ENCODE measurements around the gene SUMF1.
A peak's percentile ranks its signal among the peaks of the same experiment; 100 is the strongest.
"Not testable (repeated sequence)": the region's sequence is repeated elsewhere in the genome, so short reads cannot be mapped to it uniquely, and the experiment has no call there.

SUMF1 gene

DNA sequence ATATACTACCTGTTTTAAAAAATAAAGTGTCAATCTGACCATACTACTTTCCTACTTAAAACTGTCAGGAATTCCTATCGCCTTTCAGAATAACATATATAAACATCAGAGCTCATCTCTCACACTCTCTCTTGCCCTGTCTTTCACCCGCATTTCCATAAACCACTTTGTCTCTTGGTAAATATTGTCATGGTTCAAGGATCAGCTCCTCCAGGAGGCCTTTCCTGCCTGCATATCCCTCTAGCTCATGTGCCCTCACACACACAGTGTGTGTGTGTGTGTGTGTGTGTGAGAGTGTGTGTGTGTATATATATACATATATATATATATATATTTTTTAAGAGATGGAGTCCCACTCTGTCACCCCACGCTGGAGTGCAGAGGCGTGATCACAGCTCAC, 6.7 kb downstream of the SUMF1 start:
- Histone ChIP-seq H3K9me3 (ENCODE audit: control insufficient read depth, insufficient read depth, low read length) (no peaks in the 10 kb centered on the region), H3K4me3 (ENCODE audit: low read length) (no peak overlapping the region), H3K4me1 (ENCODE audit: control insufficient read depth, insufficient read depth, low read length) (no peaks in the 10 kb centered on the region), H3K36me3 (ENCODE audit: control insufficient read depth, insufficient read depth, low read length) (no peaks in the 10 kb centered on the region), H3K27me3 (ENCODE audit: control insufficient read depth, insufficient read depth, low read length) (no peaks in the 10 kb centered on the region), H3K27ac (ENCODE audit: low read length) (no peak overlapping the region)
- no peak for DNase-seq (ENCODE audit: low read depth, low spot score)
- no CpG with 5 or more reads among the region's 4 CpGs for WGBS (ENCODE audit: insufficient coverage, insufficient read length)

DNA sequence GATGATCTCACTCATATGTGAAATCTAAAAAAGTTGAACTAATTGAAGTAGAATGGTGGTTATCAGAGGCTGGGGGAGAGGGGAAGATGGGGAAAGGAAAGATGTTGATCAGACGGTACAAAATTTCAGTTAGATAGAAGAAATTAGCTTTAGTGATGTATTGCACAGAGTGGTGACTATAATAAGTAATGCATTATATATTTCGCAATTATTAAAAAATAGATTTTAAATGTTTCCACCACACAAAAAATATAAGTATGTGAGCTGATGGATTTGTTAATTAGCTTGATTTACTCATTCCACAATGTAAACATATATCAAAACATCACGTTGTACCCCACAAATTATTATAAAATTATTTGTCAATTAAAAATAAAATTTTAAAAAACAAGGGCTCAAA, 8.1 kb downstream of the SUMF1 start:
- no CpG with 5 or more reads among the region's 3 CpGs for WGBS (ENCODE audit: insufficient coverage, insufficient read length)

DNA sequence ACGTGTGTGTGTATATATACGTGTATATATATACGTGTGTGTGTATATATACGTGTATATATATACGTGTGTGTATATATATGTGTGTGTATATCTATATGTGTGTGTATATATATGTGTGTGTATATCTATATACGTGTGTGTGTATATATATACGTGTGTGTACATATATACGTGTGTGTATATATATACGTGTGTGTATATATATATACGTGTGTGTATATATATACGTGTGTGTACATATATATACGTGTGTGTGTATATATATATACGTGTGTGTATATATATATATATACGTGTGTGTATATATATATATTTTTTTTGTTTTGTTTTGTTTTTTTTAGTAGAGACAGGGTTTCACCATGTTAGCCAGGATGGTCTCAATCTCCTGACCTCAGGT, 10.3 kb downstream of the SUMF1 start:
- not testable (repeated sequence) for H3K36me3 ChIP-seq (ENCODE audit: control insufficient read depth, insufficient read depth, low read length); H3K4me3 ChIP-seq (ENCODE audit: low read length); H3K9me3 ChIP-seq (ENCODE audit: control insufficient read depth, insufficient read depth, low read length); H3K27ac ChIP-seq (ENCODE audit: low read length); H3K4me1 ChIP-seq (ENCODE audit: control insufficient read depth, insufficient read depth, low read length); DNase-seq (ENCODE audit: low read depth, low spot score); H3K27me3 ChIP-seq (ENCODE audit: control insufficient read depth, insufficient read depth, low read length)
- WGBS (ENCODE audit: insufficient coverage, insufficient read length): 100% methylated on average over 4 of the region's 14 CpGs

More for the DNA sequence above, 8.1 kb downstream of the SUMF1 start:
- H3K4me3 ChIP-seq (ENCODE audit: low read length): no peak overlapping the region
- no peaks in the 10 kb centered on the region for H3K27me3 ChIP-seq (ENCODE audit: control insufficient read depth, insufficient read depth, low read length)
- no peaks in the 10 kb centered on the region for H3K9me3 ChIP-seq (ENCODE audit: control insufficient read depth, insufficient read depth, low read length)
- no peak for DNase-seq (ENCODE audit: low read depth, low spot score)
- H3K36me3 ChIP-seq (ENCODE audit: control insufficient read depth, insufficient read depth, low read length): no peaks in the 10 kb centered on the region; the same call in 1 of the 2 replicates
- H3K4me1 ChIP-seq (ENCODE audit: control insufficient read depth, insufficient read depth, low read length): no peaks in the 10 kb centered on the region
- H3K27ac ChIP-seq (ENCODE audit: low read length): no peak overlapping the region

DNA sequence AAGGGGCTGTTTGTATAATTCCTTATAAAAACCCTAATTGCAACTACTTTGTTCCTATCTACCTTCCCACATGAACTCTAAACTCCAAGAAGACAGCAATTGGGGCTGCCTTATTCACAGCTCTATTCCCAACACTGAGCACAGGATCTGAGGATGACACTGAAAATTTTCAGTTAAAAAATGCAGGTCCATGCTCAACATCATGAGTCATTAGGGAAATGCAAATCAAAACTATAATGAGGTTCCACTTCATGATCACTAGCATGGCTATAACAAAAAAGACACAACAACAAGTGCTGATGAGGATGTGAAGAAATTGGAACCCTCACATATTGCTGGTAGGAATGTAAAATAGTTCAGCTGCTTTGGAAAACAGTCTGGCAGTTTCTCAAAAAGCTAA, 12.9 kb downstream of the SUMF1 start:
- Histone ChIP-seq H3K4me3 (ENCODE audit: low read length) (no peak overlapping the region), H3K9me3 (ENCODE audit: control insufficient read depth, insufficient read depth, low read length) (no peaks in the 10 kb centered on the region), H3K27ac (ENCODE audit: low read length) (no peak overlapping the region), H3K27me3 (ENCODE audit: control insufficient read depth, insufficient read depth, low read length) (no peaks in the 10 kb centered on the region), H3K4me1 (ENCODE audit: control insufficient read depth, insufficient read depth, low read length) (no peaks in the 10 kb centered on the region), H3K36me3 (ENCODE audit: control insufficient read depth, insufficient read depth, low read length) (no peaks in the 10 kb centered on the region; the same call in 1 of the 2 replicates)
- DNase-seq (ENCODE audit: low read depth, low spot score): no peak

GRCh38 chr3:4449043-4449805, 17.8 kb downstream of the SUMF1 start:
- Histone ChIP-seq H3K4me3 (ENCODE audit: low read length) (no peak overlapping the region), H3K36me3 (ENCODE audit: control insufficient read depth, insufficient read depth, low read length) (no peaks in the 10 kb centered on the region), H3K4me1 (ENCODE audit: control insufficient read depth, insufficient read depth, low read length) (no peaks in the 10 kb centered on the region), H3K9me3 (ENCODE audit: control insufficient read depth, insufficient read depth, low read length) (no peaks in the 10 kb centered on the region), H3K27ac (ENCODE audit: low read length) (no peak overlapping the region), H3K27me3 (ENCODE audit: control insufficient read depth, insufficient read depth, low read length) (no peaks in the 10 kb centered on the region)
- no CpG with 5 or more reads among the region's 5 CpGs for WGBS (ENCODE audit: insufficient coverage, insufficient read length)
- no peak for DNase-seq (ENCODE audit: low read depth, low spot score)

- no peak for DNase-seq (ENCODE audit: low read depth, low spot score)
- no peak overlapping the region for H3K4me3 ChIP-seq (ENCODE audit: low read length)
- H3K27me3 ChIP-seq (ENCODE audit: control insufficient read depth, insufficient read depth, low read length): no peaks in the 10 kb centered on the region
- WGBS (ENCODE audit: insufficient coverage, insufficient read length): no CpG with 5 or more reads among the region's 6 CpGs
- H3K27ac ChIP-seq (ENCODE audit: low read length): no peak overlapping the region
- no peaks in the 10 kb centered on the region for H3K36me3 ChIP-seq (ENCODE audit: control insufficient read depth, insufficient read depth, low read length)
- no peaks in the 10 kb centered on the region for H3K4me1 ChIP-seq (ENCODE audit: control insufficient read depth, insufficient read depth, low read length)
- no peaks in the 10 kb centered on the region for H3K9me3 ChIP-seq (ENCODE audit: control insufficient read depth, insufficient read depth, low read length)
These were observed 18.9 kb downstream of the SUMF1 start for GRCh38 chr3:4448187-4448586.

- Histone ChIP-seq H3K27ac (ENCODE audit: low read length) (no peak overlapping the region), H3K4me1 (ENCODE audit: control insufficient read depth, insufficient read depth, low read length) (no peaks in the 10 kb centered on the region), H3K27me3 (ENCODE audit: control insufficient read depth, insufficient read depth, low read length) (no peaks in the 10 kb centered on the region), H3K9me3 (ENCODE audit: control insufficient read depth, insufficient read depth, low read length) (no peaks in the 10 kb centered on the region), H3K4me3 (ENCODE audit: low read length) (no peak overlapping the region), H3K36me3 (ENCODE audit: control insufficient read depth, insufficient read depth, low read length) (no peaks in the 10 kb centered on the region)
- DNase-seq (ENCODE audit: low read depth, low spot score): no peak
- WGBS (ENCODE audit: insufficient coverage, insufficient read length): no CpG with 5 or more reads among the region's 3 CpGs
These were observed 19.6 kb downstream of the SUMF1 start for GRCh38 chr3:4447295-4447999.

- Histone ChIP-seq H3K27me3 (ENCODE audit: control insufficient read depth, insufficient read depth, low read length) (no peaks in the 10 kb centered on the region), H3K27ac (ENCODE audit: low read length) (no peak overlapping the region), H3K4me3 (ENCODE audit: low read length) (no peak overlapping the region), H3K4me1 (ENCODE audit: control insufficient read depth, insufficient read depth, low read length) (no peaks in the 10 kb centered on the region), H3K36me3 (ENCODE audit: control insufficient read depth, insufficient read depth, low read length) (no peaks in the 10 kb centered on the region; the same call in 1 of the 2 replicates), H3K9me3 (ENCODE audit: control insufficient read depth, insufficient read depth, low read length) (no peaks in the 10 kb centered on the region)
- no CpG with 5 or more reads among the region's 6 CpGs for WGBS (ENCODE audit: insufficient coverage, insufficient read length)
- no peak for DNase-seq (ENCODE audit: low read depth, low spot score)
These were observed 26.1 kb downstream of the SUMF1 start for GRCh38 chr3:4440951-4441350.

- H3K4me1 ChIP-seq (ENCODE audit: control insufficient read depth, insufficient read depth, low read length): no peaks in the 10 kb centered on the region
- no peaks in the 10 kb centered on the region for H3K27me3 ChIP-seq (ENCODE audit: control insufficient read depth, insufficient read depth, low read length)
- H3K36me3 ChIP-seq (ENCODE audit: control insufficient read depth, insufficient read depth, low read length): no peaks in the 10 kb centered on the region; the same call in 1 of the 2 replicates
- no peak overlapping the region for H3K27ac ChIP-seq (ENCODE audit: low read length)
- no peak overlapping the region for H3K4me3 ChIP-seq (ENCODE audit: low read length)
- no peak for DNase-seq (ENCODE audit: low read depth, low spot score)
- no peaks in the 10 kb centered on the region for H3K9me3 ChIP-seq (ENCODE audit: control insufficient read depth, insufficient read depth, low read length)
- WGBS (ENCODE audit: insufficient coverage, insufficient read length): no CpG with 5 or more reads among the region's 1 CpG
These were observed 28.8 kb downstream of the SUMF1 start for GRCh38 chr3:4438296-4438695.

DNA sequence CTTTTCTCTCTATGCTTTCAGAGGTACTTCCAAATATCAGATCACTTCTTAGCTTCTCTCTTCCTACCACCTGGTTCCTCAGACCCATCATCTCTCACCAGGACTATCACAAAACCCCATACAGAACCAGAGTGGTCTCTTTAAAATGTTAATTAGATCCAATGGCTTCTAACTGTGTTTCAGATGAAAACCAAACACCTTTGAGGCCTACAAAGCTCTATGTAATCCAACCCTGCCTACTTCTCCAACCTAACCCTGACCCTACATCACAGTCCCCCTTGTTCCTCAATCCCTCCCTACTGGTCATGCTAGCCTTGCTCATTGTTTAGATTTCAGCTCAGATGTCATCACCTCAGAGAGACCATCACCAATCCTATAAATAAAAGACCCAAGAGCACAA, 34.8 kb downstream of the SUMF1 start:
- peak; percentile 16 for DNase-seq (ENCODE audit: low read depth, low spot score)
- H3K27ac ChIP-seq (ENCODE audit: low read length): no peak overlapping the region
- no peaks in the 10 kb centered on the region for H3K9me3 ChIP-seq (ENCODE audit: control insufficient read depth, insufficient read depth, low read length)
- H3K27me3 ChIP-seq (ENCODE audit: control insufficient read depth, insufficient read depth, low read length): no peaks in the 10 kb centered on the region
- 0 out of 2 replicates have a peak, but pooled peaks cover 2% of the 10 kb centered on the region for H3K4me1 ChIP-seq (ENCODE audit: control insufficient read depth, insufficient read depth, low read length)
- no peak overlapping the region for H3K4me3 ChIP-seq (ENCODE audit: low read length)
- H3K36me3 ChIP-seq (ENCODE audit: control insufficient read depth, insufficient read depth, low read length): no peaks in the 10 kb centered on the region
